ENCODE data around the gene MYO6.

MYO6 gene

DNA sequence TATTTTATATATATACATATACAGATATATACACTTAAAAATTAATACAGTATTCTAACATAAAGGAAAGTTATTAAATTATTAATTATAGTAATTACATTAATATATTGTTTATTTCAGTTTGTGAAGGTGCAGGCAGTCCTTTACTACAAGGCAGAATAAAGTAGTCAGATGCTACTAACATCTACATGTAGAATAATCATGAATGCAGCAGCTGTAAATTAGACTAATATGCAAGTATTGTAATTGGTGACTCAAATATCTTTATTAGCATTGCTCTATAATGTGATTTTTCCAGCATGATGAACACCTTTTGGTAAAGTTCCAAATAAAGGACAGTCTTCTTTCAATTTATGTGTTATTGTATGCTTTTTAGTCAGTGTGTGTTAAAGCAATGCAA is 17.3 kb downstream of the MYO6 start:
- Histone ChIP-seq H3K9ac (ENCODE audit: low read depth, low read length) (no peak overlapping the region), H4K20me1 (ENCODE audit: insufficient read depth, low read length) (no peaks in the 10 kb centered on the region), H3K27me3 (ENCODE audit: insufficient read depth, low read length, poor library complexity) (peaks cover 2% of the 10 kb centered on the region), H3K36me3 (ENCODE audit: insufficient read depth, low read length) (no peaks in the 10 kb centered on the region), H3K79me2 (ENCODE audit: insufficient read depth, low read length) (no peaks in the 10 kb centered on the region), H3K9me3 (ENCODE audit: insufficient read depth, low read length, severe bottlenecking) (no peaks in the 10 kb centered on the region), H3K4me3 (ENCODE audit: low read depth in 1 of 2, low read length in 2 of 2) (no peak overlapping the region), H2AFZ (ENCODE audit: low read depth, low read length) (no peak overlapping the region), H3K4me2 (ENCODE audit: insufficient read depth, low read length) (no peak overlapping the region), H3K4me1 (ENCODE audit: insufficient read depth, low read length) (no peaks in the 10 kb centered on the region), H3K27ac (ENCODE audit: low read length) (no peak overlapping the region)
- no peak for DNase-seq
- no peak for ATAC-seq (ENCODE audit: insufficient read depth, low read depth)
- TF ChIP-seq EZH2 (IDR thresholded peaks at IDR 0.05; ENCODE audit: borderline replicate concordance, low read depth, low read length, severe bottlenecking) = no peak
- TF ChIP-seq, protein P1, sequence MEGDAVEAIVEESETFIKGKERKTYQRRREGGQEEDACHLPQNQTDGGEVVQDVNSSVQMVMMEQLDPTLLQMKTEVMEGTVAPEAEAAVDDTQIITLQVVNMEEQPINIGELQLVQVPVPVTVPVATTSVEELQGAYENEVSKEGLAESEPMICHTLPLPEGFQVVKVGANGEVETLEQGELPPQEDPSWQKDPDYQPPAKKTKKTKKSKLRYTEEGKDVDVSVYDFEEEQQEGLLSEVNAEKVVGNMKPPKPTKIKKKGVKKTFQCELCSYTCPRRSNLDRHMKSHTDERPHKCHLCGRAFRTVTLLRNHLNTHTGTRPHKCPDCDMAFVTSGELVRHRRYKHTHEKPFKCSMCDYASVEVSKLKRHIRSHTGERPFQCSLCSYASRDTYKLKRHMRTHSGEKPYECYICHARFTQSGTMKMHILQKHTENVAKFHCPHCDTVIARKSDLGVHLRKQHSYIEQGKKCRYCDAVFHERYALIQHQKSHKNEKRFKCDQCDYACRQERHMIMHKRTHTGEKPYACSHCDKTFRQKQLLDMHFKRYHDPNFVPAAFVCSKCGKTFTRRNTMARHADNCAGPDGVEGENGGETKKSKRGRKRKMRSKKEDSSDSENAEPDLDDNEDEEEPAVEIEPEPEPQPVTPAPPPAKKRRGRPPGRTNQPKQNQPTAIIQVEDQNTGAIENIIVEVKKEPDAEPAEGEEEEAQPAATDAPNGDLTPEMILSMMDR (IDR thresholded peaks at IDR 0.05; ENCODE audit: borderline replicate concordance, extremely low read depth, low read length, poor library complexity, severe bottlenecking) = no peak

DNA sequence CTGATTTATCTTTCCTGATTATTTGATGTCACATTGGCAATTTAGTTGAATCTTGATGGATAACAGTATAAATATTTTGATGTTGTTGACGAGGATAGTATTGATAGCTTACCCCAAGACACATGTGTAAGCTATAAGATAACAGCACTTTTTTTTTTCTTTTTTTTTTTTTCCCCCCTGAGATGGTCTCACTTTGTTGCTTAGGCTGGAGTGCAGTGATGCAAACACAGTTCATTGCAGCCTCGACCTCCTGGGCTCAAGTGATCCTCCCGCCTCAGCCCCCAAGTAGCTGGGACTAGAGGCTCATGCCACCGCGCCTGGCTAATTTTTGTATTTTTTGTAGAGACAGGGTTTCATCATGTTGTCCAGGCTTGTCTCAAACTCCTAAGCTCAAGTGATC is 21.8 kb downstream of the MYO6 start:
- Histone ChIP-seq H3K4me1 (ENCODE audit: insufficient read depth, low read length) (no peaks in the 10 kb centered on the region), H3K27me3 (ENCODE audit: insufficient read depth, low read length, poor library complexity) (peaks cover 2% of the 10 kb centered on the region), H3K79me2 (ENCODE audit: insufficient read depth, low read length) (no peaks in the 10 kb centered on the region), H3K27ac (ENCODE audit: low read length) (no peak overlapping the region), H4K20me1 (ENCODE audit: insufficient read depth, low read length) (no peaks in the 10 kb centered on the region), H2AFZ (ENCODE audit: low read depth, low read length) (no peak overlapping the region), H3K9ac (ENCODE audit: low read depth, low read length) (no peak overlapping the region), H3K4me2 (ENCODE audit: insufficient read depth, low read length) (no peak overlapping the region), H3K9me3 (ENCODE audit: insufficient read depth, low read length, severe bottlenecking) (no peaks in the 10 kb centered on the region), H3K36me3 (ENCODE audit: insufficient read depth, low read length) (no peaks in the 10 kb centered on the region), H3K4me3 (ENCODE audit: low read depth in 1 of 2, low read length in 2 of 2) (no peak overlapping the region)
- TF ChIP-seq, protein P1 (IDR thresholded peaks at IDR 0.05; ENCODE audit: borderline replicate concordance, extremely low read depth, low read length, poor library complexity, severe bottlenecking) = no peak
- no peak for TF ChIP-seq EZH2 (IDR thresholded peaks at IDR 0.05; ENCODE audit: borderline replicate concordance, low read depth, low read length, severe bottlenecking)
- ATAC-seq (ENCODE audit: insufficient read depth, low read depth) (no peak), DNase-seq (no peak)

DNA sequence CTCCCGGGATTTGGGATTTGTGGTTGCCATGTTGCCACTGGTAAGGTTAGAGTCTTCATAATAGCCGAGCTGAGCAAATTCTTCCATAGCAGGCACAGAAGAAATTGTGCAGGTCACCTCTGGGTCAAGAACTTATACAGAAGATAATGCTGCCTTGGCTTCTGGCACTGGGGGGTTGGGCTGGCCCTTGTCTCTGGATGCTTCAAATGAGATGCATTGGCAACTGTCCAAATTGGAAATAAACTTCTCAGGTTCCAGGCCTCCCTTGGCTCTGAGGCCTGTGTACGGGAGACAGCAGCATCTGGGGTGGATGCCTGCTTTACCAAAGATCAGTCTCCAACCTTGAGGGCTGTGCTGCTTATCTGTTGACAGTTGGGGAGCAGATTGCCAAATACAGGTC is 26.2 kb downstream of the MYO6 start:
- no peak overlapping the region for H3K9ac ChIP-seq (ENCODE audit: low read depth, low read length)
- no peak overlapping the region for H2AFZ ChIP-seq (ENCODE audit: low read depth, low read length)
- H3K4me3 ChIP-seq (ENCODE audit: low read depth in 1 of 2, low read length in 2 of 2) = no peak overlapping the region
- H3K36me3 ChIP-seq (ENCODE audit: insufficient read depth, low read length) = no peaks in the 10 kb centered on the region
- H3K79me2 ChIP-seq (ENCODE audit: insufficient read depth, low read length) = no peaks in the 10 kb centered on the region
- H3K27me3 ChIP-seq (ENCODE audit: insufficient read depth, low read length, poor library complexity) = peaks cover 2% of the 10 kb centered on the region
- no peak for ATAC-seq (ENCODE audit: insufficient read depth, low read depth)
- H3K9me3 ChIP-seq (ENCODE audit: insufficient read depth, low read length, severe bottlenecking) = no peaks in the 10 kb centered on the region
- no peak for DNase-seq
- no peak overlapping the region for H3K27ac ChIP-seq (ENCODE audit: low read length)
- no peaks in the 10 kb centered on the region for H4K20me1 ChIP-seq (ENCODE audit: insufficient read depth, low read length)
- H3K4me1 ChIP-seq (ENCODE audit: insufficient read depth, low read length) = no peaks in the 10 kb centered on the region
- TF ChIP-seq EZH2 (IDR thresholded peaks at IDR 0.05; ENCODE audit: borderline replicate concordance, low read depth, low read length, severe bottlenecking) = no peak
- TF ChIP-seq, protein P1 (IDR thresholded peaks at IDR 0.05; ENCODE audit: borderline replicate concordance, extremely low read depth, low read length, poor library complexity, severe bottlenecking) = no peak
- no peak overlapping the region for H3K4me2 ChIP-seq (ENCODE audit: insufficient read depth, low read length)

- TF ChIP-seq, protein P1 (IDR thresholded peaks at IDR 0.05; ENCODE audit: borderline replicate concordance, extremely low read depth, low read length, poor library complexity, severe bottlenecking) = no peak
- TF ChIP-seq EZH2 (IDR thresholded peaks at IDR 0.05; ENCODE audit: borderline replicate concordance, low read depth, low read length, severe bottlenecking) = no peak
- Histone ChIP-seq H3K79me2 (ENCODE audit: insufficient read depth, low read length) (no peaks in the 10 kb centered on the region), H3K27ac (ENCODE audit: low read length) (no peak overlapping the region)
These were observed 27.4 kb downstream of the MYO6 start for GRCh38 chr6:75776461-75776860.

More at GRCh38 chr6:75776461-75776860, 27.4 kb downstream of the MYO6 start:
- no peaks in the 10 kb centered on the region for H4K20me1 ChIP-seq (ENCODE audit: insufficient read depth, low read length)
- H3K4me3 ChIP-seq (ENCODE audit: low read depth in 1 of 2, low read length in 2 of 2) = no peak overlapping the region
- no peaks in the 10 kb centered on the region for H3K4me1 ChIP-seq (ENCODE audit: insufficient read depth, low read length)
- H3K27me3 ChIP-seq (ENCODE audit: insufficient read depth, low read length, poor library complexity) = no peaks in the 10 kb centered on the region
- no peak overlapping the region for H2AFZ ChIP-seq (ENCODE audit: low read depth, low read length)
- ATAC-seq (ENCODE audit: insufficient read depth, low read depth) (no peak), DNase-seq (no peak)
- H3K9ac ChIP-seq (ENCODE audit: low read depth, low read length) = no peak overlapping the region
- H3K4me2 ChIP-seq (ENCODE audit: insufficient read depth, low read length) = no peak overlapping the region
- H3K36me3 ChIP-seq (ENCODE audit: insufficient read depth, low read length) = no peaks in the 10 kb centered on the region
- H3K9me3 ChIP-seq (ENCODE audit: insufficient read depth, low read length, severe bottlenecking) = no peaks in the 10 kb centered on the region
